ENCODE measurements around the gene ZNF619. TPM values are rescaled to one million over a fixed set of nuclear protein-coding genes. Genes with fewer than 3 reads are reported as not detected.

ZNF619 gene
- total and polyA plus RNA-seq, 2 of the 4 experiments (the other 2 are of a cell fraction): 2.0 to 4.8 TPM

DNA sequence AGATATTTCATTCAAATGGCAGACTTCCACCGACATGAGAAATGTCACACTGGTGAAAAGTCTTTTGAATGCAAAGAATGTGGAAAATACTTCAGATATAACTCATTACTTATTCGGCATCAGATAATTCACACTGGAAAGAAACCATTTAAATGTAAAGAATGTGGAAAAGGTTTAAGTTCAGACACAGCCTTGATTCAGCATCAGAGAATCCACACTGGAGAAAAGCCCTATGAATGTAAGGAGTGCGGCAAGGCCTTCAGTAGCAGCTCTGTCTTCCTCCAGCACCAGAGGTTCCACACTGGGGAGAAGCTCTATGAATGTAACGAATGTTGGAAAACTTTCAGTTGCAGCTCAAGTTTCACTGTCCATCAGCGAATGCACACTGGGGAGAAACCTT lies 39.3 kb downstream of the ZNF619 start:
- Histone ChIP-seq H4K5ac (ENCODE audit: low read depth, low read length) (no peak overlapping the region), H3K4me2 (ENCODE audit: low read depth, low read length) (no peak overlapping the region), H3K18ac (ENCODE audit: low read depth, low read length) (no peak overlapping the region), H3K56ac (ENCODE audit: extremely low read depth, insufficient read depth, low read length) (no peak overlapping the region), H2BK5ac (ENCODE audit: low read depth, low read length, poor library complexity, severe bottlenecking) (no peak overlapping the region), H3K4ac (ENCODE audit: low read depth, low read length) (no peak overlapping the region), H3K14ac (replicated peaks; ENCODE audit: low read depth, low read length) (no peak overlapping the region; the same call in 1 of the 2 replicates), H3K9me3 (ENCODE audit: control insufficient read depth, insufficient read depth, low read length) (no peaks in the 10 kb centered on the region), H3K4me3 (ENCODE audit: insufficient read depth, low read depth, low read length) (no peak overlapping the region), H2AK5ac (ENCODE audit: low read depth, low read length) (no peak overlapping the region), H4K20me1 (ENCODE audit: insufficient read depth, low read length) (no peaks in the 10 kb centered on the region), H4K8ac (ENCODE audit: low read depth in 2 of 2, low read length in 2 of 2) (no peak overlapping the region), H3K79me1 (ENCODE audit: low read depth in 1 of 2, low read length in 2 of 2) (no peaks in the 10 kb centered on the region), H3K9ac (ENCODE audit: low read depth, low read length) (no peak overlapping the region), H3K27ac (ENCODE audit: insufficient read depth, low read length) (no peak overlapping the region), H4K91ac (ENCODE audit: insufficient read depth, low read depth, low read length) (no peak overlapping the region), H3K23ac (ENCODE audit: low read depth, low read length) (no peak overlapping the region), H3K9me1 (ENCODE audit: insufficient read depth, low read length) (no peaks in the 10 kb centered on the region), H2BK120ac (ENCODE audit: low read depth, low read length) (peak overlapping the region; percentile 25; the same call in 1 of the 2 replicates), H3K4me1 (ENCODE audit: control insufficient read depth, insufficient read depth, low read length) (0 out of 2 replicates have a peak, but pooled peaks cover 2% of the 10 kb centered on the region), H2AK9ac (replicated peaks; ENCODE audit: low read depth, low read length, poor library complexity) (no peak overlapping the region), H2AFZ (replicated peaks; ENCODE audit: low read length, poor library complexity) (peak overlapping the region; percentile 62), H3K36me3 (ENCODE audit: control insufficient read depth, insufficient read depth, low read length) (no peaks in the 10 kb centered on the region), H2BK15ac (ENCODE audit: low read depth, low read length) (no peak overlapping the region), H3K27me3 (ENCODE audit: control insufficient read depth, insufficient read depth, low read length) (no peaks in the 10 kb centered on the region), H2BK20ac (ENCODE audit: low read depth, low read length) (no peak overlapping the region)
- DNase-seq: peak; percentile 31
- intact Hi-C loops (cut with micrococcal nuclease): no loop called here
- TF ChIP-seq RFX5 (IDR thresholded peaks at IDR 0.05; ENCODE audit: low read depth, low read length) (no peak), MAFK (IDR thresholded peaks at IDR 0.05; ENCODE audit: low read depth, low read length) (no peak), MAZ (IDR thresholded peaks at IDR 0.05; ENCODE audit: borderline replicate concordance, low read depth, low read length) (no peak), POLR2A (IDR thresholded peaks at IDR 0.05; ENCODE audit: low read depth, low read length) (no peak), CEBPB (IDR thresholded peaks at IDR 0.05; ENCODE audit: low read depth, low read length) (no peak), MXI1 (IDR thresholded peaks at IDR 0.05; ENCODE audit: borderline replicate concordance, low read depth, low read length) (no peak), CHD1 (IDR thresholded peaks at IDR 0.05; ENCODE audit: low read depth, low read length) (no peak), RAD21 (IDR thresholded peaks at IDR 0.05; ENCODE audit: low read length) (no peak), FOS (IDR thresholded peaks at IDR 0.05; ENCODE audit: low read depth, low read length) (no peak), NFE2L2 (IDR thresholded peaks at IDR 0.05; ENCODE audit: low read depth, low read length) (no peak), BHLHE40 (IDR thresholded peaks at IDR 0.05; ENCODE audit: low read depth, low read length) (no peak), USF2 (IDR thresholded peaks at IDR 0.05; ENCODE audit: low read depth, low read length) (no peak), SMC3 (IDR thresholded peaks at IDR 0.05; ENCODE audit: low read depth, low read length) (no peak), RCOR1 (IDR thresholded peaks at IDR 0.05; ENCODE audit: insufficient replicate concordance, low read length) (no peak)
- TF ChIP-seq, protein P1, sequence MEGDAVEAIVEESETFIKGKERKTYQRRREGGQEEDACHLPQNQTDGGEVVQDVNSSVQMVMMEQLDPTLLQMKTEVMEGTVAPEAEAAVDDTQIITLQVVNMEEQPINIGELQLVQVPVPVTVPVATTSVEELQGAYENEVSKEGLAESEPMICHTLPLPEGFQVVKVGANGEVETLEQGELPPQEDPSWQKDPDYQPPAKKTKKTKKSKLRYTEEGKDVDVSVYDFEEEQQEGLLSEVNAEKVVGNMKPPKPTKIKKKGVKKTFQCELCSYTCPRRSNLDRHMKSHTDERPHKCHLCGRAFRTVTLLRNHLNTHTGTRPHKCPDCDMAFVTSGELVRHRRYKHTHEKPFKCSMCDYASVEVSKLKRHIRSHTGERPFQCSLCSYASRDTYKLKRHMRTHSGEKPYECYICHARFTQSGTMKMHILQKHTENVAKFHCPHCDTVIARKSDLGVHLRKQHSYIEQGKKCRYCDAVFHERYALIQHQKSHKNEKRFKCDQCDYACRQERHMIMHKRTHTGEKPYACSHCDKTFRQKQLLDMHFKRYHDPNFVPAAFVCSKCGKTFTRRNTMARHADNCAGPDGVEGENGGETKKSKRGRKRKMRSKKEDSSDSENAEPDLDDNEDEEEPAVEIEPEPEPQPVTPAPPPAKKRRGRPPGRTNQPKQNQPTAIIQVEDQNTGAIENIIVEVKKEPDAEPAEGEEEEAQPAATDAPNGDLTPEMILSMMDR (conservative IDR thresholded peaks at IDR 0.05; ENCODE audit: low read depth, low read length): no peak
- TF ChIP-seq, protein P2, sequence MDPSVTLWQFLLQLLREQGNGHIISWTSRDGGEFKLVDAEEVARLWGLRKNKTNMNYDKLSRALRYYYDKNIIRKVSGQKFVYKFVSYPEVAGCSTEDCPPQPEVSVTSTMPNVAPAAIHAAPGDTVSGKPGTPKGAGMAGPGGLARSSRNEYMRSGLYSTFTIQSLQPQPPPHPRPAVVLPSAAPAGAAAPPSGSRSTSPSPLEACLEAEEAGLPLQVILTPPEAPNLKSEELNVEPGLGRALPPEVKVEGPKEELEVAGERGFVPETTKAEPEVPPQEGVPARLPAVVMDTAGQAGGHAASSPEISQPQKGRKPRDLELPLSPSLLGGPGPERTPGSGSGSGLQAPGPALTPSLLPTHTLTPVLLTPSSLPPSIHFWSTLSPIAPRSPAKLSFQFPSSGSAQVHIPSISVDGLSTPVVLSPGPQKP (IDR thresholded peaks at IDR 0.05; ENCODE audit: borderline replicate concordance, low read depth, low read length): no peak
- ATAC-seq (ENCODE audit: low read depth): peak; percentile 70
- POLR2A ChIA-PET (ENCODE audit: unreplicated experiment): no interaction called here
- no CpG with 5 or more reads among the region's 5 CpGs for WGBS, 2 experiments (ENCODE audit: extremely low coverage in 2 of 2, insufficient read length in 1 of 2)
- dilution Hi-C loops (cut with HindIII; ENCODE audit: low sequenced_read_pairs, unreplicated experiment): no loop called here
- CTCF ChIA-PET: no interaction called here
- in situ Hi-C loops (cut with MboI; ENCODE audit: low sequenced_read_pairs): no loop called here
- BruUV-seq (replicated peaks): no TSS peak
